ENCODE results near the gene SLC9A8.

GRCh38 chr20:49798718-49799117 is 13.9 kb upstream of the SLC9A8 start:
- TF ChIP-seq POLR2A (IDR thresholded peaks at IDR 0.05), result no peak
- TF ChIP-seq, protein P1, sequence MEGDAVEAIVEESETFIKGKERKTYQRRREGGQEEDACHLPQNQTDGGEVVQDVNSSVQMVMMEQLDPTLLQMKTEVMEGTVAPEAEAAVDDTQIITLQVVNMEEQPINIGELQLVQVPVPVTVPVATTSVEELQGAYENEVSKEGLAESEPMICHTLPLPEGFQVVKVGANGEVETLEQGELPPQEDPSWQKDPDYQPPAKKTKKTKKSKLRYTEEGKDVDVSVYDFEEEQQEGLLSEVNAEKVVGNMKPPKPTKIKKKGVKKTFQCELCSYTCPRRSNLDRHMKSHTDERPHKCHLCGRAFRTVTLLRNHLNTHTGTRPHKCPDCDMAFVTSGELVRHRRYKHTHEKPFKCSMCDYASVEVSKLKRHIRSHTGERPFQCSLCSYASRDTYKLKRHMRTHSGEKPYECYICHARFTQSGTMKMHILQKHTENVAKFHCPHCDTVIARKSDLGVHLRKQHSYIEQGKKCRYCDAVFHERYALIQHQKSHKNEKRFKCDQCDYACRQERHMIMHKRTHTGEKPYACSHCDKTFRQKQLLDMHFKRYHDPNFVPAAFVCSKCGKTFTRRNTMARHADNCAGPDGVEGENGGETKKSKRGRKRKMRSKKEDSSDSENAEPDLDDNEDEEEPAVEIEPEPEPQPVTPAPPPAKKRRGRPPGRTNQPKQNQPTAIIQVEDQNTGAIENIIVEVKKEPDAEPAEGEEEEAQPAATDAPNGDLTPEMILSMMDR (IDR thresholded peaks at IDR 0.05 in 4 of 5, conservative IDR thresholded peaks at IDR 0.05 in 1 of 5), result no peak

Measured in gastrocnemius medialis (tissue), 4 donors.